ENCODE measurements around the gene THOC1. TPM values are rescaled to one million over a fixed set of nuclear protein-coding genes. Genes with fewer than 3 reads are reported as not detected.

Gene THOC1
- total and polyA plus RNA-seq, 2 donors (not counting 1 experiment from before 2014, with no cell fraction given): 18.3 to 78.7 TPM

DNA sequence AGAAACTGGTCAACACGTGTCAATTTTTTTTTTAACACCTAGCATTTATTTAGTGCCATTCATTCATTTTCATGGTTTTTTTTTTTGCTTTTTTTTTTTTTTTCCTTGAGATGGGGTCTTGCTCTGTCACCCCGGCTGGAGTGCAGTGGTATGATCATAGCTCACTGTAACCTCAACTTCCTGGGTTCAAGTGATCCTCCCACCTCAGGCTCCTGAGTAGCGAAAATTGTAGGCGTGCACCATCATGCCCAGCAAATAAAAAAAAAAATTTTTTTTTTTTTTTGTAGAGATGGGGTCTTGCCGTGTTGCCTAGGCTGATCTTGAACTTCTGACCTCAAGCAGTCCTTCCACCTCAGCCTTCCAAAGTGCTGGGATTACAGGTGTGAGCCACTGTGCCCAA, 88.3 kb downstream of the THOC1 start:
- peaks cover 10% of the 10 kb centered on the region for H3K79me2 ChIP-seq (ENCODE audit: control insufficient read depth, insufficient read depth, low read length)
- Mint-ChIP-seq H3K9me3 (ENCODE audit: insufficient read depth) (no peaks in the 10 kb centered on the region), H3K27me3 (no peaks in the 10 kb centered on the region), H3K4me1 (peaks cover 7% of the 10 kb centered on the region), H3K27ac (no peak overlapping the region), H3K4me3 (no peak overlapping the region)
- peaks cover 9 to 16% of the 10 kb centered on the region in 2 experiments for H3K36me3 ChIP-seq (replicated peaks in 1 of 2; ENCODE audit: control extremely low read depth in 1 of 2, control insufficient read depth in 1 of 2, extremely low read depth in 1 of 2, insufficient read depth in 2 of 2, low read length in 1 of 2)
- no peak overlapping the region for H3K4me3 ChIP-seq (ENCODE audit: control extremely low read depth in 1 of 5, extremely low read depth in 1 of 5, insufficient read depth in 1 of 5, low read depth in 2 of 5, low read length in 4 of 5)
- CTCF ChIA-PET: no interaction called here
- no peak overlapping the region for H3K27ac ChIP-seq (ENCODE audit: low read length in 2 of 2)
- no peaks in the 10 kb centered on the region for H3K27me3 ChIP-seq (replicated peaks in 1 of 4; ENCODE audit: control extremely low read depth in 1 of 4, control insufficient read depth in 3 of 4, insufficient read depth in 4 of 4, low read length in 3 of 4)
- no peak overlapping the region for H3K4me2 ChIP-seq (replicated peaks; ENCODE audit: low read depth, low read length, poor library complexity, severe bottlenecking)
- POLR2A ChIA-PET: no interaction called here
- H3K4me1 ChIP-seq (ENCODE audit: control insufficient read depth in 2 of 2, insufficient read depth in 2 of 2, low read length in 2 of 2): no peaks in the 10 kb centered on the region
- H3K9ac ChIP-seq (ENCODE audit: low read length): no peak overlapping the region
- H3K9me3 ChIP-seq (ENCODE audit: control extremely low read depth in 1 of 3, control insufficient read depth in 2 of 3, insufficient read depth in 1 of 3, low read length in 2 of 3): no peaks in the 10 kb centered on the region
- intact Hi-C loops (cut with micrococcal nuclease): no loop called here
- no peak for TF ChIP-seq EZH2 (IDR thresholded peaks at IDR 0.05; ENCODE audit: borderline replicate concordance, insufficient read depth, low read depth, low read length, poor library complexity, severe bottlenecking)
- TF ChIP-seq, protein P1, sequence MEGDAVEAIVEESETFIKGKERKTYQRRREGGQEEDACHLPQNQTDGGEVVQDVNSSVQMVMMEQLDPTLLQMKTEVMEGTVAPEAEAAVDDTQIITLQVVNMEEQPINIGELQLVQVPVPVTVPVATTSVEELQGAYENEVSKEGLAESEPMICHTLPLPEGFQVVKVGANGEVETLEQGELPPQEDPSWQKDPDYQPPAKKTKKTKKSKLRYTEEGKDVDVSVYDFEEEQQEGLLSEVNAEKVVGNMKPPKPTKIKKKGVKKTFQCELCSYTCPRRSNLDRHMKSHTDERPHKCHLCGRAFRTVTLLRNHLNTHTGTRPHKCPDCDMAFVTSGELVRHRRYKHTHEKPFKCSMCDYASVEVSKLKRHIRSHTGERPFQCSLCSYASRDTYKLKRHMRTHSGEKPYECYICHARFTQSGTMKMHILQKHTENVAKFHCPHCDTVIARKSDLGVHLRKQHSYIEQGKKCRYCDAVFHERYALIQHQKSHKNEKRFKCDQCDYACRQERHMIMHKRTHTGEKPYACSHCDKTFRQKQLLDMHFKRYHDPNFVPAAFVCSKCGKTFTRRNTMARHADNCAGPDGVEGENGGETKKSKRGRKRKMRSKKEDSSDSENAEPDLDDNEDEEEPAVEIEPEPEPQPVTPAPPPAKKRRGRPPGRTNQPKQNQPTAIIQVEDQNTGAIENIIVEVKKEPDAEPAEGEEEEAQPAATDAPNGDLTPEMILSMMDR (IDR thresholded peaks at IDR 0.05): no peak
- no peaks in the 10 kb centered on the region for H4K20me1 ChIP-seq (ENCODE audit: control insufficient read depth, insufficient read depth, low read length, poor library complexity, severe bottlenecking)
- H2AFZ ChIP-seq (ENCODE audit: insufficient read depth, low read depth, low read length, poor library complexity, severe bottlenecking): no peak overlapping the region
- ATAC-seq (ENCODE audit: low read depth) (no peak), DNase-seq (no peak)
- WGBS (ENCODE audit: insufficient coverage): no CpG with 5 or more reads among the region's 5 CpGs

DNA sequence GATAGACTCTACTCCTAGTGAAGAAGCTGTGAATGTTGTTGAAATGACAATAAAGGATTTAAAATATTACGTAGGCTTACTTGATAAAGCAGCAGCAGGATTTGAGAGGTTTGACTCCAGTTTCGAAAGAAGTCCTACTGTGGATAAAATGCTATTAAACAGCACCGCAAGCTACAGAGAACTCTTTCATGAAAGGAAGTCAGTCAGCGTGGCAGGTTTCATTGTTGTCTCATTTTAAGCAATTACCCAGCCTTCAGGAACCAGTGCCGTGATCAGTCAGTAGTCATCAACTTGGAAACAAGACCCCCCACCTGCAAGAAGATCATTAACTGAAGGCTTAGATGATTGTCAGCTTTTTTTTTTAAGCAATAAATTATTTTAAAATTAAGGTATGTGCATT, 95.5 kb downstream of the THOC1 start:
- H3K79me2 ChIP-seq (ENCODE audit: control insufficient read depth, insufficient read depth, low read length): peaks cover 10% of the 10 kb centered on the region
- intact Hi-C loops (cut with micrococcal nuclease): no loop called here
- no peaks in the 10 kb centered on the region for H4K20me1 ChIP-seq (ENCODE audit: control insufficient read depth, insufficient read depth, low read length, poor library complexity, severe bottlenecking)
- Mint-ChIP-seq H3K4me3 (no peak overlapping the region), H3K9me3 (ENCODE audit: insufficient read depth) (no peaks in the 10 kb centered on the region), H3K27me3 (no peaks in the 10 kb centered on the region), H3K4me1 (no peaks in the 10 kb centered on the region), H3K27ac (no peak overlapping the region)
- H3K27me3 ChIP-seq (replicated peaks in 1 of 4; ENCODE audit: control extremely low read depth in 1 of 4, control insufficient read depth in 3 of 4, insufficient read depth in 4 of 4, low read length in 3 of 4): no peaks in the 10 kb centered on the region
- no peak overlapping the region for H3K27ac ChIP-seq (ENCODE audit: low read length in 2 of 2)
- TF ChIP-seq, protein P1 (IDR thresholded peaks at IDR 0.05): no peak
- no peak for TF ChIP-seq EZH2 (IDR thresholded peaks at IDR 0.05; ENCODE audit: borderline replicate concordance, insufficient read depth, low read depth, low read length, poor library complexity, severe bottlenecking)
- WGBS (ENCODE audit: insufficient coverage): 100% methylated on average over 2 of the region's 5 CpGs
- no peak for ATAC-seq (ENCODE audit: low read depth)
- no peak for DNase-seq
- H3K9me3 ChIP-seq (ENCODE audit: control extremely low read depth in 1 of 3, control insufficient read depth in 2 of 3, insufficient read depth in 1 of 3, low read length in 2 of 3): no peaks in the 10 kb centered on the region
- no peaks in the 10 kb centered on the region for H3K4me1 ChIP-seq (ENCODE audit: control insufficient read depth in 2 of 2, insufficient read depth in 2 of 2, low read length in 2 of 2)
- no peak overlapping the region for H3K9ac ChIP-seq (ENCODE audit: low read length)
- POLR2A ChIA-PET: no interaction called here
- no peak overlapping the region for H3K4me2 ChIP-seq (replicated peaks; ENCODE audit: low read depth, low read length, poor library complexity, severe bottlenecking)
- no peak overlapping the region for H3K4me3 ChIP-seq (ENCODE audit: control extremely low read depth in 1 of 5, extremely low read depth in 1 of 5, insufficient read depth in 1 of 5, low read depth in 2 of 5, low read length in 4 of 5)
- CTCF ChIA-PET: interaction anchor here (0.6 kb wide), 1 partner anchor 688 kb away, joined by 3 read pairs; no protein-coding TSS in a partner anchor
- H2AFZ ChIP-seq (ENCODE audit: insufficient read depth, low read depth, low read length, poor library complexity, severe bottlenecking): no peak overlapping the region
- peaks cover 0 to 11% of the 10 kb centered on the region in 2 experiments for H3K36me3 ChIP-seq (replicated peaks in 1 of 2; ENCODE audit: control extremely low read depth in 1 of 2, control insufficient read depth in 1 of 2, extremely low read depth in 1 of 2, insufficient read depth in 2 of 2, low read length in 1 of 2)

Other genes starting within 250 kb of the THOC1 start
- gene TUBB8B, start 218.4 kb downstream of the THOC1 start, total RNA-seq: 0.49 and 0.95 TPM in 2 replicates
- gene TUBB8B, start 218.4 kb downstream of the THOC1 start, polyA plus RNA-seq: 1.6 and 6.3 TPM in 2 replicates
- gene USP14, start 109.5 kb downstream of the THOC1 start, total RNA-seq: 38.9 and 39.9 TPM in 2 replicates
- gene USP14, start 109.5 kb downstream of the THOC1 start, polyA plus RNA-seq: 6.0 and 14.2 TPM in 2 replicates
- not detected in 2 replicates for gene COLEC12, start 232.7 kb upstream of the THOC1 start, total RNA-seq
- not detected in 2 replicates for gene COLEC12, start 232.7 kb upstream of the THOC1 start, polyA plus RNA-seq